ENCODE measurements around the gene BCAT1. TPM values are rescaled to one million over a fixed set of nuclear protein-coding genes. Genes with fewer than 3 reads are reported as not detected.

BCAT1 gene
- total RNA-seq, 2 donors from 2014 or later, result 4.2 to 7.4 TPM

DNA sequence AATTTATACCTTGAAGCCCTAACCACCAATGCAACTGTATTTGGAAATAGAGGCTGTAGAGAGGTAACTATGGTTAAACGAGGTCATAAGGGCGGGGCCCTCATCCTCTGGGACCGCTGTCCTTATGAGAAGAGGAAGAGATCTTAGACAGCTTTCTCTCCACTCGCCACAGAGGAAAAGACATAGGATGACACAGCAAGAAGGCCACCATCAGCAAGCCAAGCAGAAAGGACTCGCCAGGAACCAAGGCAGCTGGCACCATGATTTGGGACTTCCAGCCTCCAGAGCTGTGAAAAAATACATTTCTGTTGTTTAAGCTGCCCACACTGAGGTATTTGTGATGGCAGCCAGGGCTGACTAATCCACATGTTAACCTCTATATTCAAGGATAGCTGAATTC is 30.4 kb upstream of the BCAT1 start:
- no peak for DNase-seq
- Histone ChIP-seq H3K27me3 (no peaks in the 10 kb centered on the region), H3K36me3 (no peaks in the 10 kb centered on the region), H3K9me3 (no peaks in the 10 kb centered on the region), H3K9ac (ENCODE audit: low read depth in 2 of 2, low read length in 2 of 2) (no peak overlapping the region), H3K4me1 (no peaks in the 10 kb centered on the region), H3K4me3 (no peak overlapping the region), H3K27ac (no peak overlapping the region)
- intact Hi-C loops (cut with DNase I), result no loop called here
- TF ChIP-seq, protein P1, sequence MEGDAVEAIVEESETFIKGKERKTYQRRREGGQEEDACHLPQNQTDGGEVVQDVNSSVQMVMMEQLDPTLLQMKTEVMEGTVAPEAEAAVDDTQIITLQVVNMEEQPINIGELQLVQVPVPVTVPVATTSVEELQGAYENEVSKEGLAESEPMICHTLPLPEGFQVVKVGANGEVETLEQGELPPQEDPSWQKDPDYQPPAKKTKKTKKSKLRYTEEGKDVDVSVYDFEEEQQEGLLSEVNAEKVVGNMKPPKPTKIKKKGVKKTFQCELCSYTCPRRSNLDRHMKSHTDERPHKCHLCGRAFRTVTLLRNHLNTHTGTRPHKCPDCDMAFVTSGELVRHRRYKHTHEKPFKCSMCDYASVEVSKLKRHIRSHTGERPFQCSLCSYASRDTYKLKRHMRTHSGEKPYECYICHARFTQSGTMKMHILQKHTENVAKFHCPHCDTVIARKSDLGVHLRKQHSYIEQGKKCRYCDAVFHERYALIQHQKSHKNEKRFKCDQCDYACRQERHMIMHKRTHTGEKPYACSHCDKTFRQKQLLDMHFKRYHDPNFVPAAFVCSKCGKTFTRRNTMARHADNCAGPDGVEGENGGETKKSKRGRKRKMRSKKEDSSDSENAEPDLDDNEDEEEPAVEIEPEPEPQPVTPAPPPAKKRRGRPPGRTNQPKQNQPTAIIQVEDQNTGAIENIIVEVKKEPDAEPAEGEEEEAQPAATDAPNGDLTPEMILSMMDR (IDR thresholded peaks at IDR 0.05), result no peak

DNA sequence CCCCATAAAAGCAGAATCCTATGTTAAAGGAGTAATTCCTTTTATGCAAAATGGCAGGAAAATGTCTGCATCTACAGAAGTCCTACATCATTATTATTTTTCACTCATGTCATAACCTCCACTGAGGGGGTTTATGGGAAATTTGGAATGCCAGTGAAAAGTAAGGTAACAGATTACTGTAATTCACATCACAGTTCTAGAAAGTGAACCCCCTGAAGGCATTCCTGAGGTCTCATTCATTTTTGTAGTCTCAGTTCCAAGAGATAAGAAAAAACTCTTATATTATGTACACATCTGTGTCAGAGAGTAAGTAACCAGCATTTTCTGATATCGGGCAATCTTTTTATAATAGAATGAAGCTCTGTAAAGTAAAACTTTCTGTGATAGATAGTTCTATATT is 28.8 kb upstream of the BCAT1 start:
- Histone ChIP-seq H3K9ac (ENCODE audit: low read depth in 2 of 2, low read length in 2 of 2) (no peak overlapping the region), H3K4me1 (no peaks in the 10 kb centered on the region), H3K36me3 (no peaks in the 10 kb centered on the region), H3K27ac (no peak overlapping the region), H3K4me3 (no peak overlapping the region), H3K9me3 (no peaks in the 10 kb centered on the region), H3K27me3 (no peaks in the 10 kb centered on the region)
- intact Hi-C loops (cut with DNase I), result no loop called here
- TF ChIP-seq, protein P1 (IDR thresholded peaks at IDR 0.05), result no peak
- no peak for DNase-seq

DNA sequence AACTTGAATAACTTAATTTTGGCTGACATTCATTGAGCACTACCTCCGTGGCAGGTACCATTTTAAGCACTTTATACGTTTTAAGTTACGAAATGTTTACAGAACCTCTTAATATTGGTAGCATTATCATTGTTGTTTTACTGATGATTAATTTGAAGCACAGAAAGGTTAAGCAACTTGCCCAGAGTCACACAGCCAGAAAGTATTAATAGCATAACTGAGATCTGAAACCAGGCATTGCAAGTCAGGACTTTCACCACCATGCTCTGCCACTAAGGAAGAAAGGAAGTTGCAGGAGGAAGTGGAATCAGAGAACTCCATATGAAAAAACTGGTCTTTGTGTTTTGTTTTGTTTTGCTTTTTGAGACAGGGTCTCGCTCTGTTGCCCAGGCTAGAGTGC is 28.2 kb upstream of the BCAT1 start:
- no peaks in the 10 kb centered on the region for H3K27me3 ChIP-seq
- no peaks in the 10 kb centered on the region for H3K36me3 ChIP-seq
- intact Hi-C loops (cut with DNase I), result no loop called here
- no peak overlapping the region for H3K9ac ChIP-seq (ENCODE audit: low read depth in 2 of 2, low read length in 2 of 2)
- H3K9me3 ChIP-seq, result no peaks in the 10 kb centered on the region
- no peaks in the 10 kb centered on the region for H3K4me1 ChIP-seq
- no peak overlapping the region for H3K4me3 ChIP-seq
- DNase-seq, result no peak
- H3K27ac ChIP-seq, result no peak overlapping the region
- TF ChIP-seq, protein P1 (IDR thresholded peaks at IDR 0.05), result no peak

DNA sequence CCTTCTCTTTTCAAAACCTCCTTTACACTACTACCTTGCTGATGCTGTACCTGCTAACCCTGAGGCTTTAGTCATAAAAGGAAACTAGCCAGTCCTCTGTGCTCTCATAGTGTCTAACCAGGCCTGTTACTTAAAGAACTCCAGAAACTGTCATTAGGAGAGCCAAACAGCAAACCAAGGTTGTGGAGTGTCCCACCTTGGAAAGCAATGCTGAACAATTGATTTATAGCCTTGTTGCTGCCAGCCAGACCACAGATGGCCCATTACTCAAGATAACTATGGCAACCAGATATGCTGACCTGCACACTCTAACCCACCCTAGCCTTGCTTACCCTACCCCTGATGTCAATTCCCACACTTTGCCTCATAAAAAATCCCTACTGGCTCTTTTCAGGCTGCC is 26.5 kb upstream of the BCAT1 start:
- Histone ChIP-seq H3K4me1 (no peaks in the 10 kb centered on the region), H3K27me3 (no peaks in the 10 kb centered on the region), H3K9me3 (no peaks in the 10 kb centered on the region), H3K9ac (ENCODE audit: low read depth in 2 of 2, low read length in 2 of 2) (no peak overlapping the region), H3K27ac (no peak overlapping the region), H3K4me3 (no peak overlapping the region), H3K36me3 (no peaks in the 10 kb centered on the region)
- DNase-seq, result no peak
- TF ChIP-seq, protein P1 (IDR thresholded peaks at IDR 0.05), result no peak
- intact Hi-C loops (cut with DNase I), result no loop called here

DNA sequence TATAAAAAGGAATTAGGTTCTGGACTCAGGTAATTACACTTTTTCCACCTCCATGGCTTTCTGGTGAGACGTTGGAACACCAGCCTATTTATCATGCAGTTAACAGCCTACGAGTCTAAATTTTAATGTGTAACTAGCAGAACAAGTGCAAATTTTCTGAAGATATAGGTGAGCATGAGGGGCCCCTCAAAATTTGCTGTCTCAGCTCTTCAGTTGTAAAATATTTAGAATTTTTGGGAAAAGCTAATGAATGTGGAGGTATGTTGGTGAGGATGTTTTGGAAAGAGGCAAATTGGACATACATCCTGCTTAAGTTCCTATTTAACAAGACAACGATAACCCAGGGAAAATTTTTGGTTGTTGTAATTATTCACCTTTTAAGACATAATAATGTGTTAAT is 25.3 kb upstream of the BCAT1 start:
- Histone ChIP-seq H3K27me3 (no peaks in the 10 kb centered on the region), H3K27ac (no peak overlapping the region), H3K9me3 (no peaks in the 10 kb centered on the region), H3K4me3 (no peak overlapping the region), H3K36me3 (no peaks in the 10 kb centered on the region), H3K4me1 (no peaks in the 10 kb centered on the region), H3K9ac (ENCODE audit: low read depth in 2 of 2, low read length in 2 of 2) (no peak overlapping the region)
- no peak for DNase-seq
- intact Hi-C loops (cut with DNase I), result no loop called here
- TF ChIP-seq, protein P1 (IDR thresholded peaks at IDR 0.05), result no peak

DNA sequence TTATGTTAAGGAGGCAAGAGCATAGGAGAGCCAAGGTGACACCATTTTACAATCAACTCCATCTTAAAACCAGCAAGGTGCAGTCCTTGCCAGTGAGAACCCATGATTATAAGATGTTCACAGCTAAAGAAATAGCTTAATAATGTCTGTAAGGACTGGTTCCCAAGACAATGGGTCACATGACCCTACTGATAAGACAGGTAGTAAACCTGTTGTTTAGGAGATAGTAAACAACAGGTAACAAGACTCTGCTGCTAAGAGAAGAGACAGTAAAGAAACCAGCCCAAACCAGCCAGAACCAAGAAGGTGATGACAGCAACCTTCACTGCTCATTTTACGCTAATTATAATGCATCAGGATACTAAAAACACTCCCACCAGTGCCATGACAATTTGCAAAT is 23.2 kb upstream of the BCAT1 start:
- Histone ChIP-seq H3K36me3 (no peaks in the 10 kb centered on the region), H3K9ac (ENCODE audit: low read depth in 2 of 2, low read length in 2 of 2) (no peak overlapping the region), H3K27me3 (no peaks in the 10 kb centered on the region), H3K27ac (no peak overlapping the region), H3K4me1 (no peaks in the 10 kb centered on the region), H3K9me3 (no peaks in the 10 kb centered on the region), H3K4me3 (no peak overlapping the region)
- intact Hi-C loops (cut with DNase I), result no loop called here
- no peak for DNase-seq
- TF ChIP-seq, protein P1 (IDR thresholded peaks at IDR 0.05), result no peak

Data from colonic mucosa (tissue), 4 donors.